ENCODE results near the gene SERPINA4.

SERPINA4 gene

GRCh38 chr14:94548999-94549985 is 11.9 kb upstream of the SERPINA4 start:
- H3K27me3 ChIP-seq (replicated peaks; ENCODE audit: control insufficient read depth, insufficient read depth, low read length) = no peaks in the 10 kb centered on the region
- no peak overlapping the region for H3K4me3 ChIP-seq (replicated peaks; ENCODE audit: low read depth, low read length)
- DNase-seq (ENCODE audit: extremely low read depth, insufficient read length) = peak; percentile 41
- TF ChIP-seq CTCF (IDR thresholded peaks at IDR 0.05; ENCODE audit: insufficient read depth, low read length, poor library complexity, severe bottlenecking) = peak; percentile 86
- no peaks in the 10 kb centered on the region for H3K36me3 ChIP-seq (ENCODE audit: control insufficient read depth, insufficient read depth, low read length)

- no peak for DNase-seq (ENCODE audit: extremely low read depth, insufficient read length)
- H3K36me3 ChIP-seq (ENCODE audit: control insufficient read depth, insufficient read depth, low read length) = no peaks in the 10 kb centered on the region
- no peak for TF ChIP-seq CTCF (IDR thresholded peaks at IDR 0.05; ENCODE audit: insufficient read depth, low read length, poor library complexity, severe bottlenecking)
- no peaks in the 10 kb centered on the region for H3K27me3 ChIP-seq (replicated peaks; ENCODE audit: control insufficient read depth, insufficient read depth, low read length)
- no peak overlapping the region for H3K4me3 ChIP-seq (replicated peaks; ENCODE audit: low read depth, low read length)
Measured at GRCh38 chr14:94550041-94550440, 11.2 kb upstream of the SERPINA4 start.

- TF ChIP-seq CTCF (IDR thresholded peaks at IDR 0.05; ENCODE audit: insufficient read depth, low read length, poor library complexity, severe bottlenecking) = no peak
- Histone ChIP-seq H3K27me3 (replicated peaks; ENCODE audit: control insufficient read depth, insufficient read depth, low read length) (no peaks in the 10 kb centered on the region; the same call in 1 of the 2 replicates), H3K4me3 (replicated peaks; ENCODE audit: low read depth, low read length) (no peak overlapping the region), H3K36me3 (ENCODE audit: control insufficient read depth, insufficient read depth, low read length) (no peaks in the 10 kb centered on the region)
- DNase-seq (ENCODE audit: extremely low read depth, insufficient read length) = no peak
Measured at GRCh38 chr14:94555991-94556390, 5.3 kb upstream of the SERPINA4 start.

- Histone ChIP-seq H3K36me3 (ENCODE audit: control insufficient read depth, insufficient read depth, low read length) (no peaks in the 10 kb centered on the region), H3K4me3 (replicated peaks; ENCODE audit: low read depth, low read length) (no peak overlapping the region), H3K27me3 (replicated peaks; ENCODE audit: control insufficient read depth, insufficient read depth, low read length) (no peaks in the 10 kb centered on the region; the same call in 1 of the 2 replicates)
- TF ChIP-seq CTCF (IDR thresholded peaks at IDR 0.05; ENCODE audit: insufficient read depth, low read length, poor library complexity, severe bottlenecking) = no peak
- DNase-seq (ENCODE audit: extremely low read depth, insufficient read length) = no peak
Measured at GRCh38 chr14:94557327-94557726, 3.9 kb upstream of the SERPINA4 start.

- Histone ChIP-seq H3K4me3 (replicated peaks; ENCODE audit: low read depth, low read length) (no peak overlapping the region), H3K27me3 (replicated peaks; ENCODE audit: control insufficient read depth, insufficient read depth, low read length) (no peaks in the 10 kb centered on the region; the same call in none of the 2 replicates), H3K36me3 (ENCODE audit: control insufficient read depth, insufficient read depth, low read length) (no peaks in the 10 kb centered on the region)
- no peak for DNase-seq (ENCODE audit: extremely low read depth, insufficient read length)
- TF ChIP-seq CTCF (IDR thresholded peaks at IDR 0.05; ENCODE audit: insufficient read depth, low read length, poor library complexity, severe bottlenecking) = no peak
Measured at GRCh38 chr14:94558842-94559241, 2.4 kb upstream of the SERPINA4 start.

Data from GM06990 (cell line).